Osteocyte (in vitro differentiated cells): ENCODE results near the gene ARHGAP4. TPM values are rescaled to one million over a fixed set of nuclear protein-coding genes. Genes with fewer than 3 reads are reported as not detected.

ENCODE experiments used
- DNase-seq: peaks from one replicate; pipeline ENCODE4 v3.0.0; 2021; ENCODE audit warnings: mixed read lengths; ENCODE audit not compliant: unreplicated experiment; ENCODE audit errors: extremely low spot score
- H3K27ac Mint-ChIP-seq: one replicate; pipeline ENCODE4 v1.8.0; 2021; ENCODE audit warnings: mild to moderate bottlenecking, mixed read lengths; ENCODE audit not compliant: unreplicated experiment
- H3K27me3 Mint-ChIP-seq: one replicate; pipeline ENCODE4 v1.8.0; 2021; ENCODE audit warnings: mixed read lengths; ENCODE audit not compliant: unreplicated experiment
- H3K36me3 Mint-ChIP-seq: one replicate; pipeline ENCODE4 v1.8.0; 2021; ENCODE audit warnings: mixed read lengths; ENCODE audit not compliant: unreplicated experiment
- H3K4me1 Mint-ChIP-seq: one replicate; pipeline ENCODE4 v1.8.0; 2021; ENCODE audit warnings: mixed read lengths; ENCODE audit not compliant: unreplicated experiment
- H3K4me3 Mint-ChIP-seq: one replicate; pipeline ENCODE4 v1.8.0; 2021; ENCODE audit warnings: mild to moderate bottlenecking, moderate library complexity, mixed read lengths; ENCODE audit not compliant: unreplicated experiment
- H3K9me3 Mint-ChIP-seq: one replicate; pipeline ENCODE4 v1.8.0; 2021; ENCODE audit warnings: mixed read lengths; ENCODE audit not compliant: unreplicated experiment
- CTCF ChIP-seq: fragments of 200-600 bp; sonication (generic); IDR thresholded peaks from 2 replicates; pipeline ENCODE4 v1.5.0; 2021; ENCODE audit warnings: antibody characterized with exemption, mild to moderate bottlenecking, moderate library complexity
- total RNA-seq: library from RNA; stranded (reverse); gene quantifications from 2 replicates; pipeline ENCODE4 v1.2.1, GENCODE V29; 2021

ARHGAP4 gene
- total RNA-seq, 1 donor from 2014 or later = 5.3 TPM

GRCh38 chrX:153866302-153867019 is 59.6 kb downstream of the ARHGAP4 start:
- no peaks in the 10 kb centered on the region for H3K27me3 Mint-ChIP-seq
- no peak for DNase-seq
- no peak overlapping the region for H3K4me3 Mint-ChIP-seq
- no peaks in the 10 kb centered on the region for H3K36me3 Mint-ChIP-seq
- H3K4me1 Mint-ChIP-seq = no peaks in the 10 kb centered on the region
- no peak for TF ChIP-seq CTCF
- H3K27ac Mint-ChIP-seq = no peak overlapping the region
- no peaks in the 10 kb centered on the region for H3K9me3 Mint-ChIP-seq

DNA sequence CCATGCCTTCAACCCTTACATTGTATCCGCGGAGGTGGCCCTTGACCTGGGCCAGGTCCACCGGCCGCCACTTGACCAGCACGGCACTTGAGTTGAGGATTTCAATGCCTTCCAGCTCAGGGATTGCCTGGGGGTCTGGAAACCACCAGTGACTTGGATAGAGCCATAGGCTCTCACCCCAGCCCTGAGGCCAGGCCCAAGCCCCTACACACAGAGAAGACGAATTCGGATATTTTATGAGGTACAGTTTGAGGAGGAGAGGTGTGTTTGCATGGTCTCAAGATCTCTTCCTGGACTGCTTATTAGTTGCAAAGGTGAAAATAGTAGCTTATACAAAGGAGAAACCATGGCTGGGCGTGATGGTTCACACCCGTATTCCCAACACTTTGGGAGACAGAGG is 60.4 kb downstream of the ARHGAP4 start:
- no peak overlapping the region for H3K4me3 Mint-ChIP-seq
- no peak for TF ChIP-seq CTCF
- no peaks in the 10 kb centered on the region for H3K9me3 Mint-ChIP-seq
- no peaks in the 10 kb centered on the region for H3K4me1 Mint-ChIP-seq
- no peak overlapping the region for H3K27ac Mint-ChIP-seq
- H3K36me3 Mint-ChIP-seq = no peaks in the 10 kb centered on the region
- DNase-seq = no peak
- H3K27me3 Mint-ChIP-seq = no peaks in the 10 kb centered on the region

- Mint-ChIP-seq H3K27ac (no peak overlapping the region), H3K36me3 (no peaks in the 10 kb centered on the region), H3K4me1 (no peaks in the 10 kb centered on the region), H3K4me3 (no peak overlapping the region), H3K27me3 (no peaks in the 10 kb centered on the region), H3K9me3 (no peaks in the 10 kb centered on the region)
- no peak for TF ChIP-seq CTCF
- DNase-seq = no peak
Observed at GRCh38 chrX:153865321-153865580, 60.8 kb downstream of the ARHGAP4 start.

DNA sequence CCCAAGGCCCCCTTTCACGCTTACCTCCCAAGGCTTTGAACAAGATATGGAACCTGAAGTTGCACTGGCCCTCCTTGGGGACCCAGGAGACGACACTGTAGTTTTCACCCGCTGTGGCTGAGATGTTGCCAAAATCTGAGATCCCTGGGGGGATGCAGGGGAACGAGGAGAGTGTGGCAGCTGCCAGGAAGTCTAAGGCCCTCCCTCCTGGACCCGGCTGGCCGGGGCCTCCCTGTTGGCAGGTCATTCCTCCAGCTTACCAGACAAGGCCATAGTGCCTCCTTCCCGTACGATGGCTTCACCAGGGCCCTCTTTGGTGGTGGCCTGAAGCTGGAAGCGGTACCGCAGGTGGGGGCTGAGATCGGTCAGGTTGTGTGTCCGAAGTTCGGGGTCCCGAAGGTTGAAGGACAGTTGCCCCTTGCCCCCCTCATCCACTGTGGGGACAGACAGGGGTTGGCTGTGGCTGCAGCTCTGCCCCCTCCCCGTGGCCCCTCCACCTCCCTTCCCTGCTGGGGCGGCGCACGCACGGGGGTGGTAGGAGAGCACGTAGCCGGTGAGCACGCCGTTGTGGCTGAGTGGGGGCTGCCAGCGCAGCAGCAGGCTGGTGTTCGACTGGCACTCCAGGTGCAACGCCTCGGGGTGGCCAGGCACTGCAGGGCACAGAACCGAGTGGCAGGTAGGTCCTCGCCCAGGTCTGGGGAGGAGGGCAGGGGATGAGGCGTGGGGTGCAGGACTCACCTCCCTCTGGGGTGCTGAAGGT is 61.3 kb downstream of the ARHGAP4 start:
- TF ChIP-seq CTCF = no peak
- no peaks in the 10 kb centered on the region for H3K27me3 Mint-ChIP-seq
- H3K4me1 Mint-ChIP-seq = no peaks in the 10 kb centered on the region
- no peaks in the 10 kb centered on the region for H3K36me3 Mint-ChIP-seq
- H3K9me3 Mint-ChIP-seq = no peaks in the 10 kb centered on the region
- H3K27ac Mint-ChIP-seq = no peak overlapping the region
- no peak for DNase-seq
- H3K4me3 Mint-ChIP-seq = no peak overlapping the region

- no peak overlapping the region for H3K27ac Mint-ChIP-seq
- no peak for TF ChIP-seq CTCF
- H3K27me3 Mint-ChIP-seq = no peaks in the 10 kb centered on the region
- no peak for DNase-seq
- no peaks in the 10 kb centered on the region for H3K9me3 Mint-ChIP-seq
- no peaks in the 10 kb centered on the region for H3K4me1 Mint-ChIP-seq
- H3K4me3 Mint-ChIP-seq = no peak overlapping the region
- no peaks in the 10 kb centered on the region for H3K36me3 Mint-ChIP-seq
Observed at GRCh38 chrX:153864101-153864500, 62.0 kb downstream of the ARHGAP4 start.
